BE2C (cell line): ENCODE data around the gene MRPL38.

Experiments
- DNase-seq: peaks from one replicate; pipeline ENCODE4 v3.0.0-alpha.2; 2020
- H3K27me3 ChIP-seq: fragments of 250-450 bp; sonication (Bioruptor Pico); 2 replicates; pipeline ENCODE4 v1.5.1; 2020; ENCODE audit warnings: mild to moderate bottlenecking
- H3K36me3 ChIP-seq: fragments of 250-450 bp; sonication (Bioruptor Pico); 2 replicates; pipeline ENCODE4 v1.5.1; 2020; ENCODE audit warnings: mild to moderate bottlenecking
- H3K4me1 ChIP-seq: fragments of 250-450 bp; sonication (Bioruptor Pico); 2 replicates; pipeline ENCODE4 v1.5.1; 2020
- H3K4me3 ChIP-seq: 2 replicates; pipeline ENCODE4 v1.5.1; 2011; ENCODE audit warnings: low read depth, low read length
- H3K9me3 ChIP-seq: fragments of 250-450 bp; sonication (Bioruptor Pico); 2 replicates; pipeline ENCODE4 v1.5.1; 2020
- TF ChIP-seq, protein P1 (sequence below): IDR thresholded peaks from 2 replicates; pipeline ENCODE4 v1.5.1; 2012; ENCODE audit warnings: mild to moderate bottlenecking, low read depth, low read length

Gene MRPL38

DNA sequence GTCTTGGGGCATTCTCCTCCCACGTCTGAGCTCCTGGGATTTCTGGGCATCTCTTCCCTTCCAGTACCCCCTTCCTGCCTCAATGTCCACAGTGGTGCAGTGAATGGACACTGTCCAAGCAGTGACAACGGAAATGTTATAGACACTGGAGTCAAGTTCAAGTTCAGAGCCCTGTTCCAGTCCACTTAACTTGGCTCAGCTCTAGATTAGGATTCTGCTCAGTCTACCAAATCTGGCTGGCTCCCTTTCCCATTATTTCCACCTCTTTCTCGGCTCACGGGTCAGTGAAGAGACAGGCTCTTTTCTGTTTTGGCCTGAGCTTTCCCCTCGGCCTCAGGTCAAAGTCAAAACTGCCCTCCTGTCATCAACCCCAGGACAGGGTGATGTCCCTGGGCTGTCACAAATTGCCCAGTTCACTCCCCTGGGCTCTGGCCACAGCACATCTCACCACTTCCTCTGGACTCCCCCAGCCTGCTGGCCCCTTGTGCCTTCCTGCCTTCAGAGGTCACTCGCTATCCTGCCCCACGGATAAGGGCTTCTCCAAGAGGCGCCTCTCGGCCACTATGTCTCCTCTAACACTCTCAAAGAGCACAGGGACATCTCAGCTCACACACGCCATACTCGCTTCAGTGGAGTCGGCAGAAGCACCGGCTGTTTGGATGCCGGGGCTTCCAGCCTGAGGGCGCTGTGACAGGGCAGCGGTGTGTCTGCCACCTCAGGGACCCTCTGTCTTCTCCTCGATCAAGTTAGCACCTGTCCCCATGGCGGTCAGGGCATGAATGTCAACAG is 17.7 kb upstream of the MRPL38 start:
- H3K9me3 ChIP-seq, result no peaks in the 10 kb centered on the region
- no peak overlapping the region for H3K4me3 ChIP-seq
- no peaks in the 10 kb centered on the region for H3K4me1 ChIP-seq
- TF ChIP-seq, protein P1, sequence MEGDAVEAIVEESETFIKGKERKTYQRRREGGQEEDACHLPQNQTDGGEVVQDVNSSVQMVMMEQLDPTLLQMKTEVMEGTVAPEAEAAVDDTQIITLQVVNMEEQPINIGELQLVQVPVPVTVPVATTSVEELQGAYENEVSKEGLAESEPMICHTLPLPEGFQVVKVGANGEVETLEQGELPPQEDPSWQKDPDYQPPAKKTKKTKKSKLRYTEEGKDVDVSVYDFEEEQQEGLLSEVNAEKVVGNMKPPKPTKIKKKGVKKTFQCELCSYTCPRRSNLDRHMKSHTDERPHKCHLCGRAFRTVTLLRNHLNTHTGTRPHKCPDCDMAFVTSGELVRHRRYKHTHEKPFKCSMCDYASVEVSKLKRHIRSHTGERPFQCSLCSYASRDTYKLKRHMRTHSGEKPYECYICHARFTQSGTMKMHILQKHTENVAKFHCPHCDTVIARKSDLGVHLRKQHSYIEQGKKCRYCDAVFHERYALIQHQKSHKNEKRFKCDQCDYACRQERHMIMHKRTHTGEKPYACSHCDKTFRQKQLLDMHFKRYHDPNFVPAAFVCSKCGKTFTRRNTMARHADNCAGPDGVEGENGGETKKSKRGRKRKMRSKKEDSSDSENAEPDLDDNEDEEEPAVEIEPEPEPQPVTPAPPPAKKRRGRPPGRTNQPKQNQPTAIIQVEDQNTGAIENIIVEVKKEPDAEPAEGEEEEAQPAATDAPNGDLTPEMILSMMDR, result no peak
- no peaks in the 10 kb centered on the region for H3K27me3 ChIP-seq
- no peaks in the 10 kb centered on the region for H3K36me3 ChIP-seq
- DNase-seq, result no peak

DNA sequence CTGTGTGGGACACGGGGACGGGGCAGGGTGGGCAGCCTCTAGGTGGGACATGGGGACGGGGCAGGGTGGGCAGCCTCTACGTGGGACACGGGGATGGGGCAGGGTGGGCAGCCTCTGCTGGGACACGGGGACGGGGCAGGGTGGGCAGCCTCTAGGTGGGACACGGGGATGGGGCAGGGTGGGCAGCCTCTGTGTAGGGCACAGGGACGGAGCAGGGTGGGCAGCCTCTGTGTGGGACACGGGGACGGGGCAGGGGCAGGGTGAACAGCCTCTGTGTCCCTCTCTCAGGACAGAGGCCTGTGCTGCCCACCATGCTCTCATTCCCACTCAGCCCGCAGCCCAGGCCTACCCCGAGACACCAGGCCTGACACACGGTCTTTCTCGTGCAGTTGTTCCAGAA is 16.9 kb upstream of the MRPL38 start:
- Histone ChIP-seq H3K4me3 (no peak overlapping the region), H3K9me3 (no peaks in the 10 kb centered on the region), H3K27me3 (no peaks in the 10 kb centered on the region), H3K4me1 (no peaks in the 10 kb centered on the region), H3K36me3 (no peaks in the 10 kb centered on the region)
- no peak for DNase-seq
- TF ChIP-seq, protein P1, result no peak

DNA sequence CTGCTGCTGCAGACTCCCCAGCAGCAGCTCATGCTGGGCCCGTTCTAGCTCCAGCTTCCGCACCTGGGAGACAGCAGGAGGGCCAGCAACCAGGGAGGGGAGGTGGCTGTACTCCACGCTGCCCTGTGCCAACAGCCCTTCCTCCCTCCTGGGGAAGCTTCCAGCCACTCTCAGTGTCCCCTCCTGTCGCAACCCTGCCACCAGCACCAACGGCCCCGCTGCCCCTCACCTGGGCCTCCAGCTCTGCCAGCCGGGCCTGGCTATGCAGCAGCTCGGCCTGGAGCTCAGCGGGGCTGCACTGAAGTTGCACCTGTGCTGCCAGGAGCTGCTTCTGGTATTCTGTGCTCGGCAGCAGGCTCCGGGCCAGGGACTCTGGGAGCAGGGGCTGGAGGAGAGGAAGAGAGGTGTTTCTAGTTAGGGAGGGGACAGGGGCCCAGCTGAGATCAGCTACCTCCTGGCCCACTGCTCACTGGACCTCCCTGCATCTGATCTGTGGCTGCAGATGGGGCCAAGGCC is 15.4 kb upstream of the MRPL38 start:
- H3K9me3 ChIP-seq, result no peaks in the 10 kb centered on the region
- DNase-seq, result no peak
- TF ChIP-seq, protein P1, result no peak
- no peak overlapping the region for H3K4me3 ChIP-seq
- no peaks in the 10 kb centered on the region for H3K36me3 ChIP-seq
- no peaks in the 10 kb centered on the region for H3K4me1 ChIP-seq
- no peaks in the 10 kb centered on the region for H3K27me3 ChIP-seq

DNA sequence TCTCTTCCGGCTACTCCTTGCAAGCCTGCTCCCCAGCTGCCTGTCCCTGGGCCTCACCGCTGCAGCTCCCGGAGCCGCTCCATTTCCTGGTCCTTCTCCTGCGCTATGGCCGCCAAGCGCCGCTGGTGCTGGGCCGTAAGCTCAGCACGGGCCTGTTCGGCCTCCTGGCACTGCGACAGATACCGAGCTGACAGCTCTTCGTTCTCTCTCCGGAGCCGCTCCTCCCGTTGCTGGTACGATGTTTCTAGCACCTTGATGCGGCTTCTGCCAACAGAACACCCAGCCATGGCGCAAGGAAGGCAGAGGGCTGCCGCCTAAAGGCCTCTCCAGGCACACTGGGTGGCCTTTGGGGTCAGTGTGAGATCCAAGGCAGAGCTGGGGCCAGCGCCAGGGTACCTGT is 14.9 kb upstream of the MRPL38 start:
- no peak overlapping the region for H3K4me3 ChIP-seq
- TF ChIP-seq, protein P1, result no peak
- no peaks in the 10 kb centered on the region for H3K4me1 ChIP-seq
- no peaks in the 10 kb centered on the region for H3K27me3 ChIP-seq
- no peaks in the 10 kb centered on the region for H3K36me3 ChIP-seq
- no peaks in the 10 kb centered on the region for H3K9me3 ChIP-seq
- no peak for DNase-seq

DNA sequence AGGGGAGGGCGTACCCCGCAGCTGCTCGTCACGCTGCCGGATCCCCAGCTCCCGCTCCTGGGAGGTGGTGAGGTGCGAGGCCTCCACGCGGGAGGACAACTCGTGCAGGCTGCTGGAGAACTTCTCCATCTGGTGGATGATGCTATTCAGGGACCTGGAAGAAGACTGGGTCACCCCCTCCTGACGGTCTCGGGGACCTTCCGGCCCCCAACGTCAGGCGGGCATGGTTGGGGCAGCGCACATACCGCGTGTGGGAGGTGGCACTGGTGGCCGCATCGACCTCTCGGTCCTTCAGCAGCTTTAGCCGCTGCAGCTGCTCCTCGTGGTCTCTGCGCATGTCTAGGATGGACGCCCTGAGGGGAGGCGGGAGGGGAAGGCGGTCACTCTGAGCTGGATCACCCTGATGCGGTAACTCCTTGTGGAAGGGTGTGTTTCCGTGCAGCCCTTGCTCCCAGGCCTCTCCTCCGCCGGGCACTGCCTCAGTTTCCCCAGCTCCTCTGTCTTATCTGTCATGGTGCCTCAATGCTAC is 13.3 kb upstream of the MRPL38 start:
- Histone ChIP-seq H3K9me3 (no peaks in the 10 kb centered on the region), H3K4me3 (no peak overlapping the region), H3K4me1 (no peaks in the 10 kb centered on the region), H3K27me3 (no peaks in the 10 kb centered on the region), H3K36me3 (no peaks in the 10 kb centered on the region)
- TF ChIP-seq, protein P1, result no peak
- DNase-seq, result no peak
